HG03575 (cell line): ENCODE measurements around the gene NCK2.

ENCODE experiments used
- ATAC-seq: cut with Tn5 transposase; IDR thresholded peaks from one replicate; pipeline ENCODE4 v1.9.1; 2021; ENCODE audit not compliant: unreplicated experiment, insufficient number of reproducible peaks, low FRiP score; ENCODE audit errors: extremely low read depth

The NCK2 gene

DNA sequence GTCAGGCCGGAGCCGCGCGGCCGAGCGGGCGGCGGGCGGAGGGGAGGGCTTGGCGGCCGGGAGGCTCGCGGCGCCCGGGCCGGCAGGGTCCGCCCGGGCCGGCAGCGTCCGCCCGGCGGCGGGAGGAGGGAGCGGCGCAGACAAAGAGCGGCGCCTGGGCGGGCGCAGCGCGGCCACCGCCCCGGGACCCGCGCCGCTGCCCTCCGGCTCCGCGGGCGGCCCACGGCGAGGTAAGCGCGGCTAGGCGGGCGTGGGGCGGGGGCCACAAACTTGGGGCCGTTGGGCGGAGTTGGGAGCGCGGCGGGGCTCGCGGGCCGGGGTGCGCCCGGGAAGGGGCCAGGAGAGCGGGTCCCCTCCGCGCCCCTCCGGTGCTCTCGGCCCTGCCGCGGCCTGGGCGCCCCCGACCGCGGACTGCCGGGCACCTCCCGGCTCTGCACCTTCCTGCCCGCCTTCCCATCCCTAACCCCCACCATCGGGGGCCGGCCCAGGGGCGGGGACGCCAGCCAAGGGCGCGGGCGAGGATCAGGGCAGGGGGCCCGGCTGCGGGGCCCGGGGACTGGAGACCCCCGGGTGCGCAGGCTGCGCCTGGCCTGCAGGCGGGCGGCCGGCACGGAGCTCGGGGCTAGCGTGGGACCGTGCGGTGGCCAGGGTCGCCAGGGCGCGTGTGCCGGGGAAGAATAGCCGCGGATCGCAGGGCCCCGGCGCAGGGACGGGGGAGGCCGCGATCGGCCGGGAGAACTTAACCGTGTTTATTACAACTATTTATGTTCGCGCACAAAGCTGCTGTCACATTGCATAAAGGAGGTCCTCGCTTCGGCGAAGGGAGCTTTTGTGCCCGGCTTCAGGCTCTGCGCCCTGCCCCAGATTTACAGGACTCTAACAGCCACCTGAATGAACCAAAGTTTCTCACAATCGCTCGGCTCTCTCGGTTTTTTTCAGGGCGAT, at the start of gene NCK2:
Gene NCK2, plus strand, starts transcription at position 4 of the 945 bp plus-strand sequence. CDS start 110,152 bp downstream, outside the sequence.
- ATAC-seq = no peak

DNA sequence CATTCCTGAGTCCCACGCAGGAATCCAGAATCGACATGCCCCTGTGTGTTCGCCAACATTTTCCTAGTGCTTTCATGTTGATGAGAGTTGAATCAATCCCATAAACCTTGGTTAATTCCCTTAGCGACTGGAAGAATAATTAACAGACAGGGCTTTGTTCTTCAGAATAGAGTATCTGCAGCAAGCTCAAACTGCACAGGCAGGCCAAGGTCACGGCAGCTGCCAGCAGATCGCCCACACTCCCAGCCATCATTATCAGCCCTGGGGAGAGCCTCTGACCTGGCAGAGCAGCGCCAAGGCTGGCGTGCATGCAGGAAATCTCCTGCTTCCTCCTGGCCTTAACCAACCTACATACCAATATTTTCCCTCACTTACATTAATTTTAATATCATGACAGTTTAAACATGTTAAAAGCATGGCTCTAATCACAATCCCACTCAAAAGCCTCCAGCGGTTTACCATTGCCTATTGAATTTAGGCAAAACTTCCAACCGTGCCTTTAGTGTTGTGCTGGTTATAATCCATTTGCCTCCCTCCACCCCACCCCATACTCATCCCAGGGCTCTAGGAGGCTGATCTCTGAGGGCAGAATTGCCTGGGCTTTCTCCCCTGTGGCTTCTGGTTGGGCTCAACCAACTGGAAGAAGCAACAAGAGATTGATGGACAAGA, 46.8 kb upstream of the NCK2 start:
- ATAC-seq = no peak

GRCh38 chr2:105698820-105699219, 45.9 kb upstream of the NCK2 start:
- no peak for ATAC-seq

GRCh38 chr2:105701042-105701441, 43.7 kb upstream of the NCK2 start:
- no peak for ATAC-seq

GRCh38 chr2:105708697-105709096, 36.0 kb upstream of the NCK2 start:
- ATAC-seq = no peak

GRCh38 chr2:105711394-105711793, 33.3 kb upstream of the NCK2 start:
- no peak for ATAC-seq

- ATAC-seq = no peak
Measured at GRCh38 chr2:105712166-105712915, 32.4 kb upstream of the NCK2 start.

DNA sequence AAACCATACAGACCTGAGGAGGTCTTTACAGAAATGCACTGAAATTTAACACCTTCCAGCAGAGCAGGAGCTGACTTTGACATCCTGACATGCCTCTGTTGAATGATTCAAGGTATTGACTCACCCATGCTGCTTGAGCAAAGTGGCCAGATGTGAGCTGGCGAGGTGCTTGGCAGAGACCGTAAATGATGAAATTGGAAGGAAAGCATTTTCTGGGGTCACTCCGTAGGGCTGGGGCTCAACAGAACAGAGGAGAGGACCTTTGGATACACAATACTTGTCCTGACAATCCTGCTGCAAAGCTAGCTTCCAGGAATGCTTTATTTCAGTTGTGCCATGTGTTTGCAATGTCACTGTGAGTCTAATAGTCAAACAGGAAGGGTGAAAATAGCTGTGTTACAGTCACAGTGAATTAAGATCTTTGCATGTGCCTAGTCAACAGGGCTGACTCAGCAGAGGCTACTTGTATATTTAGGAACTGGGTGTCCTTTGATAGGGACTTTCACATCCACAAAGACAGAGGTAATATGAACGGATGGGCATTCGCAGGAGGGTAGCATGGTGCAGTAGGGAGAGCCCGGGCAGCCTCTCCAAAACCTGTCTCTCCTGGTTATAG, 31.6 kb upstream of the NCK2 start:
- ATAC-seq = no peak

- ATAC-seq = no peak
Measured at GRCh38 chr2:105714141-105714540, 30.6 kb upstream of the NCK2 start.

GRCh38 chr2:105718846-105719481, 25.7 kb upstream of the NCK2 start:
- ATAC-seq = no peak

- no peak for ATAC-seq
Measured at GRCh38 chr2:105721991-105722511, 22.7 kb upstream of the NCK2 start.

GRCh38 chr2:105722726-105723297, 21.9 kb upstream of the NCK2 start:
- ATAC-seq = no peak

GRCh38 chr2:105723431-105723830, 21.3 kb upstream of the NCK2 start:
- ATAC-seq = no peak

DNA sequence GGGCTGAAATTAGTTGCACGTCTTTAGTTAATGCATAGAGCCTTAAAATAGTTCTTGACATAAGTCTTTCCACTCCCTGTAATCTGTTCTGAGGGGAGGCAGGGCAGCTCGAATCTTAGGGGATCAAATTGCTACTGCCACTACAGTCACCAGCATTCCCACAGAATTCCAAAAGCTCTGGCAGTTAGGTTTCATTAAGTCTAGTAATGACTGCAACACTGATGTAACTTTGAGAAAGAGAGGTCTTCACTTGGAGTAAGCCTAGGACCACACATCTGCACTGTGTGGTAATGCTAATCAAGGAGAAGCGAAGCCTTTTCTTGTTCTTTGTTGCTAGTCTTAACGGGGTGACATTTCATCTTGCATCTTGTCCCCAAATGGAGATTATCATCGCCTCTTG, 19.3 kb upstream of the NCK2 start:
- no peak for ATAC-seq

DNA sequence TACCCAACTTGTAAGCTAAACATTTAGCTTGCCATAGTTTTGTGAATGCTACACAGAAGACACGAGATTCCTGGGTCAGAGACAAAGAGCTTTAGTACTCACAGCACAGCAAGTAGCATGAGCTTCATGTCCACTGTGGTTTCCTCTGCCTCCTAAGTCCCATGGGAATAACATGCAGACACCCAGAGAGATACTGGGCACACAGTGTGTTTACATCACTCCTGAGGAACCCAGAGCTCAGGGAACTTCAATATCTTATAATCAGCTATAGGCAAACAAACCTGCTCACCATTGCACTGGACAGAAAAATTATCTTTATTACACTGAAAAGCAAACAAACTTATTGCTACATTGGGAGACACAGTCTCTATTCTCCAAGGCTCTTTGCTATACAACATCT, 14.5 kb upstream of the NCK2 start:
- no peak for ATAC-seq

DNA sequence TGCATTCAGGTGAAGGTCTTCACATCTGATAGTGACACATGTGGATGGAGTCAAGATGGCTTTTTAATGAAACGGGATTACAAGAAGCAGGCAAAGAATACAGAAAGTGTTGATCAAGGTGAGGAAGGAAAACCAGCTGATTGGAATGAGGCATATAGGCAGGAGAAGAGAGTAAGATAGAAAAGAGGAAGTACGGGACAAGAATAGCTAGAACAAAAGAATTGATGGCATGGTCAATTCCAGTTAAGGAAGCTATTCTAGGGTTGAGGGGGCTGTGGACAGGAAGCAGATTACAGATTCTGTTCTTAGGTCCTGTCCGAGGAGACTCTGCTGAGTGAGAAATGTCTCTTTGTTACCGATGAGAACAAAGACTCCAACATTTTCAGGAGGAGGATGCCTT, 13.2 kb upstream of the NCK2 start:
- no peak for ATAC-seq

DNA sequence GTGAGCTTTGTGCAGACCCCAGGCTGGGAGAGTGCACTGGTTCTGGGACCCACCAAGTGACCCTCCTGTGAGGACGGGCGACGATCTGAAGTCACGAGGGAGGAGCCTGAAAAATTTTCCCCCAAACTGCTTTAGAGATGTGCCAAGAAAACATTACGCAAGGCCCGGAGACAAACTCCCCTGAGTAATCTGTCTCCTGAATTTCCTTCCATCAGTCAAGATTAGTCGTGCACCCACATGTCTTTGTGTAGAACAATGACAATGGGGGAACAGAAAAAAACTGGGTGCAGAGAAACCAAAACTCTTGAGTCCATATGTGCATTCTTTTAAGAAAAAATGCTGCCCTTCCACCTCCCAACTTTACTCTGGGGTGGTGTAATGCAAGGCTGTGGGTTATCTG, 12.6 kb upstream of the NCK2 start:
- ATAC-seq = no peak

- ATAC-seq = no peak
Measured at GRCh38 chr2:105732955-105733607, 11.6 kb upstream of the NCK2 start.
